Endothelial cell of umbilical vein (primary cell): ENCODE measurements around the gene RPP30. TPM values are rescaled to one million over a fixed set of nuclear protein-coding genes. Genes with fewer than 3 reads are reported as not detected.

ENCODE experiments used
- BruUV-seq: library from RNA; stranded (reverse); fragments of 400-500 nt; replicated peaks from 2 replicates; lab custom pipeline; 2021; lab: Mats Ljungman, UMichigan
- CTCF ChIA-PET: fragments of 300-600, 350-600 bp; sonication (Branson Sonifier 250); formaldehyde crosslinking; loops from one replicate; lab custom pipeline; 2021; ENCODE audit warnings: antibody characterized with exemption, inconsistent platforms; lab: Charles Lee
- POLR2A ChIA-PET: fragments of 300-600, 350-600 bp; sonication (Branson Sonifier 250); formaldehyde crosslinking; loops from one replicate; lab custom pipeline; 2021; ENCODE audit warnings: antibody characterized with exemption, inconsistent platforms; lab: Charles Lee
- DNase-seq: peaks from one replicate; pipeline ENCODE4 v3.0.0-alpha.2; 2011; ENCODE audit warnings: low read depth, low spot score
- FAIRE-seq: peaks from 2 replicates; lab custom pipeline; 2011; peaks lifted over from hg19 to GRCh38; lab: Jason Lieb, UNC
- H2AFZ ChIP-seq: 2 replicates; pipeline ENCODE4 v1.6.0; 2012; ENCODE audit warnings: low read depth, low read length, control low read depth, inconsistent platforms
- H3K27ac ChIP-seq: 2 replicates; pipeline ENCODE4 v1.5.1; 2011; ENCODE audit warnings: low read depth, mild to moderate bottlenecking, control low read depth, low read length, moderate library complexity; ENCODE audit not compliant: insufficient read depth
- H3K27me3 ChIP-seq, 2 experiments: 2 replicates each; pipeline versions ENCODE4 v1.6.0 to v1.6.1; 2011; ENCODE audit warnings: low read length in 2 of 2, mixed read lengths in 1 of 2; ENCODE audit not compliant: control insufficient read depth in 2 of 2, insufficient read depth in 2 of 2
- H3K36me3 ChIP-seq, 2 experiments: 2 replicates in 1 of 2; 3 replicates in 1 of 2; pipeline ENCODE4 v1.5.1; 2011; ENCODE audit warnings: low read length in 2 of 2, mild to moderate bottlenecking in 1 of 2, moderate library complexity in 1 of 2; ENCODE audit not compliant: control insufficient read depth in 2 of 2, insufficient read depth in 2 of 2; ENCODE audit errors: extremely low read depth in 1 of 2
- H3K4me1 ChIP-seq: 3 replicates; pipeline ENCODE4 v1.5.1; 2011; ENCODE audit warnings: mild to moderate bottlenecking, low read length; ENCODE audit not compliant: control insufficient read depth, insufficient read depth; ENCODE audit errors: extremely low read depth
- H3K4me2 ChIP-seq: 2 replicates; pipeline ENCODE4 v1.6.1; 2011; ENCODE audit warnings: low read length, control low read depth, mixed read lengths; ENCODE audit not compliant: insufficient read depth
- H3K4me3 ChIP-seq, 3 experiments: fragments of 200-600 bp in 1 of 3; sonication (generic), shearing (Covaris generic) in 1 of 3; replicated peaks in 1 of 3; 2 replicates each; pipeline ENCODE4 v1.5.1; 2011 to 2016; ENCODE audit warnings: control low read depth in 3 of 3, low read length in 3 of 3, mild to moderate bottlenecking in 2 of 3, inconsistent platforms in 1 of 3, low read depth in 1 of 3, moderate library complexity in 1 of 3; ENCODE audit not compliant: insufficient read depth in 1 of 3
- H3K79me2 ChIP-seq: 2 replicates; pipeline ENCODE4 v1.6.0; 2012; ENCODE audit warnings: low read length, inconsistent platforms; ENCODE audit not compliant: control insufficient read depth, insufficient read depth
- H3K9ac ChIP-seq: replicated peaks from 2 replicates; pipeline ENCODE3; 2011; ENCODE audit warnings: low read length, control low read depth; ENCODE audit not compliant: insufficient read depth; ENCODE audit errors: extremely low read depth
- H3K9me1 ChIP-seq: replicated peaks from 3 replicates; pipeline ENCODE4 v1.6.0; 2011; ENCODE audit warnings: mild to moderate bottlenecking, low read length; ENCODE audit not compliant: control insufficient read depth, insufficient read depth; ENCODE audit errors: extremely low read depth
- H3K9me3 ChIP-seq: replicated peaks from 2 replicates; pipeline ENCODE4 v1.5.1; 2012; ENCODE audit warnings: low read length, inconsistent platforms; ENCODE audit not compliant: control insufficient read depth, insufficient read depth
- H4K20me1 ChIP-seq: replicated peaks from 2 replicates; pipeline ENCODE3; 2011; ENCODE audit warnings: mild to moderate bottlenecking, low read length; ENCODE audit not compliant: control insufficient read depth, insufficient read depth; ENCODE audit errors: extremely low read depth
- CTCF ChIP-seq, 2 donors: IDR thresholded peaks; 1 replicate in 1 of 2; 2 replicates in 1 of 2; pipeline ENCODE4 v1.5.1; 2011; ENCODE audit warnings: low read length in 2 of 2, mild to moderate bottlenecking in 2 of 2, moderate library complexity in 2 of 2, control low read depth in 1 of 2, inconsistent platforms in 1 of 2, low read depth in 1 of 2; ENCODE audit not compliant: insufficient read depth in 1 of 2; ENCODE audit errors: extremely low read depth in 1 of 2
- EZH2 ChIP-seq: IDR thresholded peaks from 2 replicates; pipeline ENCODE4 v1.6.1; 2012; ENCODE audit warnings: borderline replicate concordance, low read depth, mild to moderate bottlenecking, moderate library complexity, low read length, inconsistent platforms; ENCODE audit not compliant: severe bottlenecking
- FOS ChIP-seq: IDR thresholded peaks from 2 replicates; pipeline ENCODE4 v1.6.1; 2011; ENCODE audit warnings: mild to moderate bottlenecking, low read length, moderate library complexity, borderline replicate concordance; ENCODE audit not compliant: insufficient read depth
- GATA2 ChIP-seq: IDR thresholded peaks from 2 replicates; pipeline ENCODE4 v1.7.0; 2011; ENCODE audit warnings: low read depth, mild to moderate bottlenecking, moderate library complexity, mixed read lengths, low read length; ENCODE audit not compliant: insufficient read length, insufficient read depth
- JUN ChIP-seq: IDR thresholded peaks from 2 replicates; pipeline ENCODE4 v1.6.1; 2011; ENCODE audit warnings: borderline replicate concordance, low read depth; ENCODE audit not compliant: insufficient read length, insufficient read depth
- MAX ChIP-seq: IDR thresholded peaks from 2 replicates; pipeline ENCODE4 v1.6.1; 2011; ENCODE audit not compliant: insufficient read depth, insufficient read length
- MYC ChIP-seq: IDR thresholded peaks from one replicate; pipeline ENCODE4 v1.6.1; 2011; ENCODE audit warnings: mild to moderate bottlenecking, low read depth, low read length
- POLR2A ChIP-seq: IDR thresholded peaks from 2 replicates; pipeline ENCODE4 v1.6.1; 2012; ENCODE audit warnings: low read depth, mild to moderate bottlenecking, control low read depth, low read length
- POLR2AphosphoS5 ChIP-seq: IDR thresholded peaks from 2 replicates; pipeline ENCODE4 v1.6.1; 2012; ENCODE audit warnings: low read depth, mild to moderate bottlenecking, control low read depth, low read length, moderate library complexity; ENCODE audit not compliant: insufficient read depth
- dilution Hi-C: fragments of 300-500 bp; cut with MboI; formaldehyde crosslinking; loops from one replicate; pipeline ENCODE4 v1.15.0; 2019; ENCODE audit warnings: low sequenced_read_pairs; ENCODE audit not compliant: extremely low pct_ligation_motif_present
- intact Hi-C: fragments of 100-400 bp; cut with micrococcal nuclease; formaldehyde crosslinking; loops from one replicate; pipeline ENCODE4 v1.10.0; 2022
- polyA plus RNA-seq, 4 experiments: library from polyadenylated mRNA; depleted of rRNA in 3 of 4; stranded (reverse) in 3 of 4; unstranded in 1 of 4; fragments of >200 nt; gene quantifications; 2 replicates each; pipeline versions ENCODE4 v1.2.1 to v1.2.3, GENCODE V29; 2011 to 2012; ENCODE audit warnings: missing spikeins in 1 of 4
- total RNA-seq: library from RNA; stranded (reverse); gene quantifications from 2 replicates; pipeline ENCODE4 v1.2.3, GENCODE V29; 2021

RPP30 gene
- total and polyA plus RNA-seq, 2 donors (not counting 3 experiments of a cell fraction or from before 2014, with no cell fraction given) = 21.1 to 47.8 TPM

GRCh38 chr10:90929179-90929578, 57.4 kb downstream of the RPP30 start:
- peak overlapping the region; percentile 76 for H3K4me2 ChIP-seq
- DNase-seq (no peak), FAIRE-seq (no peak)
- H3K9ac ChIP-seq = peak overlapping the region; percentile 83
- no peak overlapping the region for H2AFZ ChIP-seq
- H3K9me1 ChIP-seq = no peaks in the 10 kb centered on the region
- ChIA-PET POLR2A (interaction anchor here (0.6 to 3.5 kb wide), 4 partner anchors 7 to 234 kb away, joined by 3 to 71 read pairs (median 26); partner anchors contain the start of gene ANKRD1), CTCF (interaction anchor here (1.2 to 4.1 kb wide), 5 partner anchors 8 to 26 kb away, joined by 3 to 30 read pairs (median 17); partner anchors contain the start of gene ANKRD1)
- peak overlapping the region in 1 of 3 experiments; percentile 4 for H3K4me3 ChIP-seq
- intact Hi-C loops (no loop called here), dilution Hi-C loops (no loop called here)
- H3K27me3 ChIP-seq = no peaks in the 10 kb centered on the region
- no TSS peak for BruUV-seq
- peaks cover 64% of the 10 kb centered on the region for H3K4me1 ChIP-seq
- TF ChIP-seq MAX (no peak), GATA2 (no peak), JUN (no peak), EZH2 (no peak), POLR2AphosphoS5 (no peak), FOS (no peak), POLR2A (no peak), MYC (no peak), CTCF (IDR thresholded peaks at IDR 0.05; ENCODE audit: extremely low read depth in 1 of 2, insufficient read depth in 1 of 2, low read depth in 1 of 2, low read length in 2 of 2) (no peak)
- no peaks in the 10 kb centered on the region for H3K36me3 ChIP-seq
- no peaks in the 10 kb centered on the region for H4K20me1 ChIP-seq
- H3K9me3 ChIP-seq = no peaks in the 10 kb centered on the region
- no peaks in the 10 kb centered on the region for H3K79me2 ChIP-seq
- H3K27ac ChIP-seq = peak overlapping the region; percentile 86
